Ovary (tissue), 9 donors: ENCODE measurements around the gene CEP131. TPM values are rescaled to one million over a fixed set of nuclear protein-coding genes. Genes with fewer than 3 reads are reported as not detected.

ENCODE experiments used
- DNase-seq, 5 donors: peaks; one replicate each; pipeline ENCODE4 v3.0.0-alpha.2; 2019 to 2020
- H3K27ac ChIP-seq, 2 donors: fragments of 200-600 bp; one replicate each; pipeline versions ENCODE4 v1.5.1 to v1.8.0; 2019 to 2022
- H3K27me3 ChIP-seq: fragments of 200-600 bp; one replicate; pipeline ENCODE4 v1.8.0; 2022
- H3K36me3 ChIP-seq: fragments of 200-600 bp; sonication (generic); one replicate; pipeline ENCODE4 v1.5.1; 2019
- H3K4me1 ChIP-seq: one replicate; pipeline ENCODE4 v1.8.1; 2013; ENCODE audit warnings: mild to moderate bottlenecking, moderate library complexity; ENCODE audit not compliant: insufficient read depth
- H3K4me3 ChIP-seq: fragments of 200-600 bp; sonication (generic); one replicate; pipeline ENCODE4 v1.5.1; 2017
- H3K9me3 ChIP-seq, 2 donors: fragments of 200-600 bp in 1 of 2; sonication (generic) in 1 of 2; one replicate each; pipeline versions ENCODE4 v1.5.1 to v1.8.1; 2013 to 2019; ENCODE audit warnings: mild to moderate bottlenecking in 1 of 2, moderate library complexity in 1 of 2
- CTCF ChIP-seq, 3 donors: fragments of 450-650 bp in 2 of 3; fragments of 200-600 bp in 1 of 3; IDR thresholded peaks; one replicate each; pipeline versions ENCODE4 v1.5.1 to v1.8.0; 2016 to 2022; ENCODE audit warnings: antibody characterized with exemption in 3 of 3, mild to moderate bottlenecking in 1 of 3
- EP300 ChIP-seq: sonication (generic); formaldehyde crosslinking; IDR thresholded peaks from one replicate; pipeline ENCODE4 v1.6.1; 2017; ENCODE audit warnings: antibody characterized with exemption
- POLR2A ChIP-seq: fragments of 450-650 bp; IDR thresholded peaks from one replicate; pipeline ENCODE4 v1.6.1; 2017; ENCODE audit warnings: antibody characterized with exemption, mild to moderate bottlenecking, moderate library complexity
- WGBS, 3 donors: extraction: QIAGEN DNeasy Blood & Tissue Kit in 1 of 3; methylation state at CpG; one replicate each; pipeline versions ENCODE4 v1.1.5 to v1.1.7; 2013 to 2017; 5-methylcytosine and 5-hydroxymethylcytosine counted together
- intact Hi-C, 4 donors: fragments of 100-400 bp; cut with DNase I; formaldehyde crosslinking; loops; one replicate each; pipeline versions ENCODE4 v1.11.0 to v1.15.1; 2022 to 2023
- polyA plus RNA-seq, 2 donors: library from polyadenylated mRNA; stranded (reverse); fragments of 200-250 nt in 1 of 2; fragments of 350-450 nt in 1 of 2; fragmentation: Illumina TruSeq in 1 of 2; extraction: RNeasy Lipid Tissue Mini Kit (QIAGEN cat#74804) in 1 of 2; gene quantifications; one replicate each; pipeline ENCODE4 v1.2.3, GENCODE V29; 2013 to 2014
- total RNA-seq, 7 donors: library from RNA; depleted of rRNA in 2 of 7; stranded (reverse); fragments of >200 nt in 2 of 7; fragmentation: NEBNext Ultra II Directional in 3 of 7; extraction: Animal tissue kit (Norgen Biotek cat#: 25700) in 3 of 7; gene quantifications; one replicate each; pipeline versions ENCODE4 v1.1.0 to v1.2.4, GENCODE V29; 2016 to 2023
- donor health status: DM: no; HTN: no; CAD: no; lungs with moderate emphysema.
- donor health status: DM: no; HTN: no; CAD: no.
- donor health status: Bipolar disorder and iron deficiency.
- donor health status: DM: yes; HTN: yes; CAD: no.
- donor health status: DM: no; HTN: no; CAD: no.
- donor health status: DM: yes; HTN: yes; CAD: no.

Gene CEP131
- total and polyA plus RNA-seq, 9 donors, result 0.22 to 10.7 (median 8.8) TPM

- Histone ChIP-seq H3K9me3 (no peaks in the 10 kb centered on the region), H3K4me3 (no peak overlapping the region), H3K27me3 (no peaks in the 10 kb centered on the region), H3K27ac (no peak overlapping the region), H3K36me3 (no peaks in the 10 kb centered on the region), H3K4me1 (no peaks in the 10 kb centered on the region)
- intact Hi-C loops, result no loop called here
- 92 to 96% (median 92%) methylated on average over 9 to 12 of the region's 12 CpGs for WGBS, 3 donors
- no peak for TF ChIP-seq POLR2A
- TF ChIP-seq EP300, result no peak
- no peak for TF ChIP-seq CTCF (IDR thresholded peaks at IDR 0.05)
- DNase-seq, result no peak
These were observed 34.3 kb downstream of the CEP131 start for GRCh38 chr17:81188491-81188840.

- Histone ChIP-seq H3K9me3 (no peaks in the 10 kb centered on the region), H3K27ac (no peak overlapping the region), H3K27me3 (no peaks in the 10 kb centered on the region), H3K4me3 (no peak overlapping the region), H3K4me1 (no peaks in the 10 kb centered on the region), H3K36me3 (no peaks in the 10 kb centered on the region)
- WGBS, 3 donors, result 90 to 91% (median 90%) methylated on average over 23 to 26 of the region's 26 CpGs
- DNase-seq, result no peak
- intact Hi-C loops, result no loop called here
- TF ChIP-seq EP300 (no peak), CTCF (IDR thresholded peaks at IDR 0.05) (no peak), POLR2A (no peak)
These were observed 34.9 kb downstream of the CEP131 start for GRCh38 chr17:81187586-81188490.

GRCh38 chr17:81187120-81187519 lies 35.6 kb downstream of the CEP131 start:
- Histone ChIP-seq H3K9me3 (no peaks in the 10 kb centered on the region), H3K36me3 (no peaks in the 10 kb centered on the region), H3K4me1 (no peaks in the 10 kb centered on the region), H3K27me3 (no peaks in the 10 kb centered on the region), H3K4me3 (no peak overlapping the region), H3K27ac (no peak overlapping the region)
- no peak for DNase-seq
- WGBS, 3 donors, result 87 to 96% (median 95%) methylated on average over 11 of the region's 11 CpGs
- intact Hi-C loops, result no loop called here
- no peak for TF ChIP-seq CTCF (IDR thresholded peaks at IDR 0.05)
- TF ChIP-seq POLR2A, result no peak
- no peak for TF ChIP-seq EP300

- H3K9me3 ChIP-seq, result no peaks in the 10 kb centered on the region
- intact Hi-C loops, result no loop called here
- 71 to 83% (median 79%) methylated on average over 7 of the region's 7 CpGs for WGBS, 3 donors
These were observed 36.6 kb downstream of the CEP131 start for GRCh38 chr17:81186203-81186602.

More at GRCh38 chr17:81186203-81186602, 36.6 kb downstream of the CEP131 start:
- H3K36me3 ChIP-seq, result no peaks in the 10 kb centered on the region
- no peak for TF ChIP-seq POLR2A
- TF ChIP-seq CTCF (IDR thresholded peaks at IDR 0.05), result no peak
- TF ChIP-seq EP300, result no peak
- H3K4me1 ChIP-seq, result no peaks in the 10 kb centered on the region
- H3K4me3 ChIP-seq, result no peak overlapping the region
- DNase-seq, result no peak
- H3K27ac ChIP-seq, result no peak overlapping the region
- no peaks in the 10 kb centered on the region for H3K27me3 ChIP-seq
